ENCODE measurements around the gene COL4A6. TPM values are rescaled to one million over a fixed set of nuclear protein-coding genes. Genes with fewer than 3 reads are reported as not detected.
A peak's percentile ranks its signal among the peaks of the same experiment; 100 is the strongest.

Gene COL4A6
- polyA plus RNA-seq, 1 experiment: 20.2 TPM

GRCh38 chrX:108313669-108314068 lies 124.6 kb downstream of the COL4A6 start:
- no peak overlapping the region for H3K4me3 ChIP-seq (ENCODE audit: low read depth, low read length)
- POLR2A ChIA-PET: no interaction called here
- CTCF ChIA-PET: no interaction called here
- no peak for TF ChIP-seq CTCF (IDR thresholded peaks at IDR 0.05; ENCODE audit: low read depth, low read length)
- no peaks in the 10 kb centered on the region for H3K27me3 ChIP-seq (ENCODE audit: control insufficient read depth, insufficient read depth, low read length)
- no peak overlapping the region for H3K27ac ChIP-seq (ENCODE audit: low read depth, low read length)
- no peak for DNase-seq (ENCODE audit: low read depth, low spot score)
- no peaks in the 10 kb centered on the region for H3K9me3 ChIP-seq (ENCODE audit: control insufficient read depth, insufficient read depth, low read length)

- TF ChIP-seq CTCF (IDR thresholded peaks at IDR 0.05; ENCODE audit: low read depth, low read length): no peak
- Histone ChIP-seq H3K4me3 (ENCODE audit: low read depth, low read length) (no peak overlapping the region), H3K27ac (ENCODE audit: low read depth, low read length) (peak overlapping the region; percentile 21), H3K27me3 (ENCODE audit: control insufficient read depth, insufficient read depth, low read length) (no peaks in the 10 kb centered on the region), H3K9me3 (ENCODE audit: control insufficient read depth, insufficient read depth, low read length) (no peaks in the 10 kb centered on the region)
- CTCF ChIA-PET: interaction anchor here (0.6 kb wide), 1 partner anchor 42 kb away, joined by 5 read pairs; no protein-coding TSS in a partner anchor
- DNase-seq (ENCODE audit: low read depth, low spot score): no peak
- POLR2A ChIA-PET: no interaction called here
These were observed 125.3 kb downstream of the COL4A6 start for GRCh38 chrX:108312957-108313356.

GRCh38 chrX:108312011-108312410 lies 126.2 kb downstream of the COL4A6 start:
- POLR2A ChIA-PET: interaction anchor here (0.7 kb wide), 1 partner anchor 50 kb away, joined by 3 read pairs; no protein-coding TSS in a partner anchor
- CTCF ChIA-PET: interaction anchor here (1.7 kb wide), 1 partner anchor 87 kb away, joined by 8 read pairs; no protein-coding TSS in a partner anchor
- Histone ChIP-seq H3K27ac (ENCODE audit: low read depth, low read length) (no peak overlapping the region), H3K9me3 (ENCODE audit: control insufficient read depth, insufficient read depth, low read length) (no peaks in the 10 kb centered on the region), H3K27me3 (ENCODE audit: control insufficient read depth, insufficient read depth, low read length) (no peaks in the 10 kb centered on the region), H3K4me3 (ENCODE audit: low read depth, low read length) (no peak overlapping the region)
- TF ChIP-seq CTCF (IDR thresholded peaks at IDR 0.05; ENCODE audit: low read depth, low read length): no peak
- DNase-seq (ENCODE audit: low read depth, low spot score): no peak

- POLR2A ChIA-PET: interaction anchor here (0.8 to 0.9 kb wide), 2 partner anchors 49 to 129 kb away, joined by 3 read pairs; partner anchors contain the start of gene COL4A5
- Histone ChIP-seq H3K4me3 (ENCODE audit: low read depth, low read length) (no peak overlapping the region), H3K27me3 (ENCODE audit: control insufficient read depth, insufficient read depth, low read length) (no peaks in the 10 kb centered on the region), H3K9me3 (ENCODE audit: control insufficient read depth, insufficient read depth, low read length) (no peaks in the 10 kb centered on the region), H3K27ac (ENCODE audit: low read depth, low read length) (no peak overlapping the region)
- CTCF ChIA-PET: interaction anchor here (1.7 kb wide), 1 partner anchor 86 kb away, joined by 8 read pairs; no protein-coding TSS in a partner anchor
- DNase-seq (ENCODE audit: low read depth, low spot score): no peak
- no peak for TF ChIP-seq CTCF (IDR thresholded peaks at IDR 0.05; ENCODE audit: low read depth, low read length)
These were observed 127.7 kb downstream of the COL4A6 start for GRCh38 chrX:108310506-108310905.

GRCh38 chrX:108309144-108309543 lies 129.1 kb downstream of the COL4A6 start:
- H3K27me3 ChIP-seq (ENCODE audit: control insufficient read depth, insufficient read depth, low read length): no peaks in the 10 kb centered on the region
- CTCF ChIA-PET: interaction anchor here (1.1 kb wide), 1 partner anchor 109 kb away, joined by 3 read pairs; no protein-coding TSS in a partner anchor
- POLR2A ChIA-PET: no interaction called here
- no peak overlapping the region for H3K27ac ChIP-seq (ENCODE audit: low read depth, low read length)
- no peak overlapping the region for H3K4me3 ChIP-seq (ENCODE audit: low read depth, low read length)
- DNase-seq (ENCODE audit: low read depth, low spot score): peak; percentile 45
- no peaks in the 10 kb centered on the region for H3K9me3 ChIP-seq (ENCODE audit: control insufficient read depth, insufficient read depth, low read length)
- no peak for TF ChIP-seq CTCF (IDR thresholded peaks at IDR 0.05; ENCODE audit: low read depth, low read length)
